ENCODE data around the gene CTIF. TPM values are rescaled to one million over a fixed set of nuclear protein-coding genes. Genes with fewer than 3 reads are reported as not detected.

Gene CTIF
- total RNA-seq, 2 experiments from 2014 or later, result 3.2 to 3.5 TPM

DNA sequence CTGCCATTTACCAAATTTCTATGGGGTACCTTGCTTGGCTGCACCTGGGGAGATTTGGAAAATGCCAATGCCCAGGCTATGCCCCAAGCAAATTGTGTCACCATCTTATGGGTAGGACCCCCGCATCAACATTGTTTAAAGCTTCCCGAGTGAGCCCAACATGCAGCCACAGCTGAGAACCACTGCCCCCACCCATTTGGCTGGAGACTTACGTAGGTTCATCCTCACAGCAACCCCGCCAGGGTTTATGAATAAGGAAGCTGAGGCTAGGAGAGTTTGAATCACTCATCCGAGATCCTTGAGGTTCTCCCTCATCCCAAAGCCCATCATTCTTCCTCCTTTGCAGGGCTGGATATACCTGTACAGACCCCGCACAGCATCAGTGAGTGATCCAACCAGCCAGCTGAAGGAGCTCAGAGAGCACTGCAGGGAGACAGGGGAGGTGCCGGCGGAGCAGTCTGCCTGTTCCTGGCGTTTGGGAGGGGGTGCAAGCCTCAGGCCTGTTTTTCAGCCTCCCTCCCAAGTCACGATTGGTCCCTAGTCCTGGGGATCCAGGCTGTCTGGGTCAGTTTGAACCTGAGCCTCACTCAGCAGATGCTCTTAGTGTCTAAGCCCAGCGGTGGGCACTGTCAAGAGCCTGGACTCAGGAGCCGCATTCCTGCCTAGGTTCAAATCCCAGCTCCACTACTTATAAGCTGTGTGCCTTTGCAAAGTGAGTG, 247.1 kb downstream of the CTIF start:
- DNase-seq (no peak), ATAC-seq (no peak)
- H3K27me3 Mint-ChIP-seq, result no peaks in the 10 kb centered on the region
- ChIA-PET POLR2A (no interaction called here), CTCF (interaction anchor here (0.8 to 3.0 kb wide), 6 partner anchors 9 to 171 kb away, joined by 3 to 16 read pairs (median 3); no protein-coding TSS in a partner anchor)
- intact Hi-C loops (cut with micrococcal nuclease), result loop anchor here (5.0 kb wide), 1 partner anchor 161 kb away; no protein-coding TSS in a partner anchor
- H3K36me3 Mint-ChIP-seq (ENCODE audit: low read depth), result no peaks in the 10 kb centered on the region
- TF ChIP-seq, protein P1, sequence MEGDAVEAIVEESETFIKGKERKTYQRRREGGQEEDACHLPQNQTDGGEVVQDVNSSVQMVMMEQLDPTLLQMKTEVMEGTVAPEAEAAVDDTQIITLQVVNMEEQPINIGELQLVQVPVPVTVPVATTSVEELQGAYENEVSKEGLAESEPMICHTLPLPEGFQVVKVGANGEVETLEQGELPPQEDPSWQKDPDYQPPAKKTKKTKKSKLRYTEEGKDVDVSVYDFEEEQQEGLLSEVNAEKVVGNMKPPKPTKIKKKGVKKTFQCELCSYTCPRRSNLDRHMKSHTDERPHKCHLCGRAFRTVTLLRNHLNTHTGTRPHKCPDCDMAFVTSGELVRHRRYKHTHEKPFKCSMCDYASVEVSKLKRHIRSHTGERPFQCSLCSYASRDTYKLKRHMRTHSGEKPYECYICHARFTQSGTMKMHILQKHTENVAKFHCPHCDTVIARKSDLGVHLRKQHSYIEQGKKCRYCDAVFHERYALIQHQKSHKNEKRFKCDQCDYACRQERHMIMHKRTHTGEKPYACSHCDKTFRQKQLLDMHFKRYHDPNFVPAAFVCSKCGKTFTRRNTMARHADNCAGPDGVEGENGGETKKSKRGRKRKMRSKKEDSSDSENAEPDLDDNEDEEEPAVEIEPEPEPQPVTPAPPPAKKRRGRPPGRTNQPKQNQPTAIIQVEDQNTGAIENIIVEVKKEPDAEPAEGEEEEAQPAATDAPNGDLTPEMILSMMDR (IDR thresholded peaks at IDR 0.05), result no peak
- no peak overlapping the region for H3K27ac Mint-ChIP-seq
- H3K4me1 Mint-ChIP-seq (ENCODE audit: low read depth), result peaks cover 16% of the 10 kb centered on the region
- H3K9me3 Mint-ChIP-seq, result peaks cover 4% of the 10 kb centered on the region
- H3K4me3 Mint-ChIP-seq, result no peak overlapping the region

DNA sequence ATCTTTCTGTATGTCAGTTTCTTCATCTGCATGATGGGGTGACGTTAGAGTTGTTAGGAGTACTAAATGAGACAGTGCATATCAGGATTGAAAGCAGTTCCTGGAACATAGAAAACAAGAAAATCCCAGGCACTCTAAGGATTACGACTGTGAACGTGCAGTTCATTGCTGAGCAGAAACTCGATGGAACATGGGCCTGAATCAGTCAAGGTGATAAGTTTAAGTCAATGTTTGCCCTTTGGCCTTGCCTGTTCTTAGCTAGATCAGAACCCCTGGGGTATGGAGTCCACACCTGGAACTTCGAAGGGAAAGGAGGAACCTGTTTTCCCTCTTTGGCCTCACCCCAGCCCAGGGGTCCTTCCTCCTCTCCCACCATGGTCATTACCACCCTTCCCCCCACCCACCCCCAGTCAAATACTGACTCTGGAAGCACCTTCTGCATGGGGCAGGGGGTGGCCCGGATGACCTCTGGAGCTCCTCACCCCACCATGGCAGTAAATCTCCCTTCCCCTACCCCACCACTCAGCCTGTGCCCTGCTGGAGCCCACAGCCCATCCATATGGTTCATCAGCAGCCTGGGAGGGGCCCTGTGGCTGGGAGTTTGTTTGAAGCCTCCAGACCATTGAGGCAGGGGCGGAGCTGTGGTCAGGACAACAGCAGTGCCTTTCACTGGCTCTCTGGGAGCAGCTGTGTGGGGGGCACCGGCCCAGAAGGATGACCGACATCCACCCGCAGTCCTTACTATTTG, 247.8 kb downstream of the CTIF start:
- Mint-ChIP-seq H3K4me1 (ENCODE audit: low read depth) (peaks cover 19% of the 10 kb centered on the region), H3K9me3 (peaks cover 4% of the 10 kb centered on the region), H3K36me3 (ENCODE audit: low read depth) (no peaks in the 10 kb centered on the region), H3K27ac (no peak overlapping the region), H3K27me3 (no peaks in the 10 kb centered on the region), H3K4me3 (no peak overlapping the region)
- ChIA-PET POLR2A (no interaction called here), CTCF (interaction anchor here (3.0 kb wide), 1 partner anchor 10 kb away, joined by 16 read pairs; no protein-coding TSS in a partner anchor)
- TF ChIP-seq, protein P1 (IDR thresholded peaks at IDR 0.05), result no peak
- intact Hi-C loops (cut with micrococcal nuclease), result loop anchor here (5.0 kb wide), 1 partner anchor 161 kb away; no protein-coding TSS in a partner anchor
- ATAC-seq, result no peak
- no peak for DNase-seq

GRCh38 chr18:48787203-48788151, 248.6 kb downstream of the CTIF start:
- TF ChIP-seq, protein P1 (IDR thresholded peaks at IDR 0.05), result no peak
- CTCF ChIA-PET, result interaction anchor here (3.0 kb wide), 1 partner anchor 11 kb away, joined by 16 read pairs; no protein-coding TSS in a partner anchor

DNA sequence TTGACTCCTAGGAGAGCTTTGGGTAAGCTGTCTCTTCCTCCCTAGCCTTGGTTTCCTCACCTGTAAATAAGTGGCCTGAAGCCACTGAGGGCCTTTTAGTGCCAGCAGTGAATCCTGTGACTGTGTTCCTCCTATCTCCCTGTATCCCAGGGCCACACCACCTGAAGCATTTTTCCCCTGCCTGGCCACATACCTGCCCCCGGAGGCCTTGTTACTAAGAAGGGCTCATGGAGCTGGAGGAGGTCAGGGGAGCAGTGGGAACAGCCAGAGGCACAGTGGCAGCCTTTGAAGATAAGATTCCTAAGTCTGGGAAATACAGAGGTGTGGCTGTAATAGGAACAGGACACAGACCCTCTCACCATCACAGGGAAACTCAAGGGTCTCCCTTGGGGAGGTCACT, 249.5 kb downstream of the CTIF start:
- POLR2A ChIA-PET, result interaction anchor here (0.6 to 0.8 kb wide), 2 partner anchors 32 to 70 kb away, joined by 5 read pairs; no protein-coding TSS in a partner anchor
- Mint-ChIP-seq H3K9me3 (peaks cover 4% of the 10 kb centered on the region), H3K36me3 (ENCODE audit: low read depth) (no peaks in the 10 kb centered on the region), H3K27me3 (no peaks in the 10 kb centered on the region), H3K4me1 (ENCODE audit: low read depth) (peaks cover 20% of the 10 kb centered on the region), H3K27ac (no peak overlapping the region), H3K4me3 (no peak overlapping the region)
- CTCF ChIA-PET, result interaction anchor here (1.2 kb wide), 1 partner anchor 11 kb away, joined by 3 read pairs; no protein-coding TSS in a partner anchor
- ATAC-seq, result no peak
- intact Hi-C loops (cut with micrococcal nuclease), result loop anchor here (5.0 kb wide), 1 partner anchor 159 kb away; no protein-coding TSS in a partner anchor
- TF ChIP-seq, protein P1 (IDR thresholded peaks at IDR 0.05), result no peak
- no peak for DNase-seq

More at GRCh38 chr18:48787203-48788151, 248.6 kb downstream of the CTIF start:
- Mint-ChIP-seq H3K9me3 (peaks cover 4% of the 10 kb centered on the region), H3K27me3 (no peaks in the 10 kb centered on the region), H3K27ac (no peak overlapping the region), H3K36me3 (ENCODE audit: low read depth) (no peaks in the 10 kb centered on the region), H3K4me3 (no peak overlapping the region), H3K4me1 (ENCODE audit: low read depth) (peaks cover 20% of the 10 kb centered on the region)
- intact Hi-C loops (cut with micrococcal nuclease), result loop anchor here (5.0 kb wide), 1 partner anchor 160 kb away; no protein-coding TSS in a partner anchor
- DNase-seq, result no peak
- POLR2A ChIA-PET, result interaction anchor here (0.8 kb wide), 1 partner anchor 31 kb away, joined by 5 read pairs; no protein-coding TSS in a partner anchor
- ATAC-seq, result no peak
